ENCODE measurements around the gene PRKCE.
A peak's percentile ranks its signal among the peaks of the same experiment; 100 is the strongest.

The PRKCE gene

DNA sequence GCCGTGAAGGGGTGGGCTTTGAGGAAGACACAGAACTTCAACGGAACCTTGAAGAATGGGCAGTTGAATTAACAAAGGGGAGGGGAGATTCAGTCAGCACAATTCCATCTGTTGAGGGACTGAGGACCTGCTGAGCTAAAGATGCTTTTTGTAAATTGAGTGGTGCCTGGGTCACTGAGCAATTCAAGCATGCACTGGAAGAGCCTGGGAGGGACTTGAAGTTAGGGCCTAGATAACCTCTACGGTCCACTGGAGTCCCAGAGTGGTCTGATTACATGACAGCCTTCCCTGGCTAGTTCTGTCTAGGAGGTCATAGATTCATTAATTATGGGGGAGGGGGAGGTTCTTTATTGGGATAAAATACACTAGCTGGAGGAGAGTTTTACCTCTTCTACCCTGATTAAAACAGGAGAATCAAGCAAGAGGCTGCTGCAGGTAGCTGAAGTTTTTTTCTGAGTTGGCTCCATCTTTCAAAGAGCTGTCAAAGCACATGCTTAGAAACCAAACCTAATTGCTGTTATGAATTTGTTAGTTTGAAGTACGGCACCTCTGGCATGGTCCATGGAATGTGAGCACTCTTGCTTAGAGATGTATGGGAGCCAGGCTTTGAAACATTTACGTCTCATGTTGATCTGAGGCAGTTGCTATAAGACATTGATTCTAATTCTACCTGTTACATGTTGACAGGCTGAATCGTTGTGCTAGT lies 290.2 kb downstream of the PRKCE start:
- H3K27me3 ChIP-seq = no peaks in the 10 kb centered on the region
- TF ChIP-seq, protein P1, sequence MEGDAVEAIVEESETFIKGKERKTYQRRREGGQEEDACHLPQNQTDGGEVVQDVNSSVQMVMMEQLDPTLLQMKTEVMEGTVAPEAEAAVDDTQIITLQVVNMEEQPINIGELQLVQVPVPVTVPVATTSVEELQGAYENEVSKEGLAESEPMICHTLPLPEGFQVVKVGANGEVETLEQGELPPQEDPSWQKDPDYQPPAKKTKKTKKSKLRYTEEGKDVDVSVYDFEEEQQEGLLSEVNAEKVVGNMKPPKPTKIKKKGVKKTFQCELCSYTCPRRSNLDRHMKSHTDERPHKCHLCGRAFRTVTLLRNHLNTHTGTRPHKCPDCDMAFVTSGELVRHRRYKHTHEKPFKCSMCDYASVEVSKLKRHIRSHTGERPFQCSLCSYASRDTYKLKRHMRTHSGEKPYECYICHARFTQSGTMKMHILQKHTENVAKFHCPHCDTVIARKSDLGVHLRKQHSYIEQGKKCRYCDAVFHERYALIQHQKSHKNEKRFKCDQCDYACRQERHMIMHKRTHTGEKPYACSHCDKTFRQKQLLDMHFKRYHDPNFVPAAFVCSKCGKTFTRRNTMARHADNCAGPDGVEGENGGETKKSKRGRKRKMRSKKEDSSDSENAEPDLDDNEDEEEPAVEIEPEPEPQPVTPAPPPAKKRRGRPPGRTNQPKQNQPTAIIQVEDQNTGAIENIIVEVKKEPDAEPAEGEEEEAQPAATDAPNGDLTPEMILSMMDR (IDR thresholded peaks at IDR 0.05; ENCODE audit: low read depth, low read length) = no peak
- no peaks in the 10 kb centered on the region for H3K9me3 ChIP-seq
- no peak overlapping the region for H3K4me3 ChIP-seq (ENCODE audit: low read depth, low read length)
- DNase-seq = no peak
- peaks cover 6% of the 10 kb centered on the region for H3K36me3 ChIP-seq
- peaks cover 13% of the 10 kb centered on the region for H3K4me1 ChIP-seq

- Histone ChIP-seq H3K36me3 (peaks cover 6% of the 10 kb centered on the region), H3K9me3 (no peaks in the 10 kb centered on the region), H3K4me3 (ENCODE audit: low read depth, low read length) (no peak overlapping the region), H3K27me3 (no peaks in the 10 kb centered on the region), H3K4me1 (peaks cover 11% of the 10 kb centered on the region)
- no peak for DNase-seq
- TF ChIP-seq, protein P1 (IDR thresholded peaks at IDR 0.05; ENCODE audit: low read depth, low read length) = no peak
Observed at GRCh38 chr2:45942237-45942738, 290.8 kb downstream of the PRKCE start.

GRCh38 chr2:45943219-45944044 lies 292.0 kb downstream of the PRKCE start:
- no peak for DNase-seq
- Histone ChIP-seq H3K4me3 (ENCODE audit: low read depth, low read length) (no peak overlapping the region), H3K4me1 (peaks cover 11% of the 10 kb centered on the region), H3K36me3 (peaks cover 6% of the 10 kb centered on the region), H3K27me3 (no peaks in the 10 kb centered on the region), H3K9me3 (no peaks in the 10 kb centered on the region)
- TF ChIP-seq, protein P1 (IDR thresholded peaks at IDR 0.05; ENCODE audit: low read depth, low read length) = peak; percentile 4; the same call in 1 of the 2 replicates

DNA sequence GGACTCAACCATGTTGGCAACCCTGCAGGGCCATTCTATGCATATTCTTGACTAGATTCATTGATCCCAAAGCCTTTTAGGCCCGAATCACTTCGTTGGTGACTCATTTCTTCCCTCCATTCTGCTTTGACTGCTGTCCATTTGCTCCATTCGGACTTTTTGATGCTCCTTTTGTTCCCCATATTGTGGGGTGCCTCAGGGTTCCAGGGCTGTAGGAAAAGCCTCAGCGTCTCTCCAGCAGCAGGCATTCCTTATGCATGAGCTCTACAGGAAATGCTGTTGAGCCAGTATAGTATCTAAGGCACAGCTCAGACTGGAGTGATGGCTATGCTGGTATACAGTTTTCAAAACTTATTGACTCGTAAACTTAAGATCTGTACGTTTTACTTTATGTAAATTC lies 292.6 kb downstream of the PRKCE start:
- Histone ChIP-seq H3K27me3 (no peaks in the 10 kb centered on the region), H3K4me3 (ENCODE audit: low read depth, low read length) (no peak overlapping the region), H3K36me3 (peaks cover 6% of the 10 kb centered on the region), H3K9me3 (no peaks in the 10 kb centered on the region), H3K4me1 (peaks cover 16% of the 10 kb centered on the region)
- TF ChIP-seq, protein P1 (IDR thresholded peaks at IDR 0.05; ENCODE audit: low read depth, low read length) = no peak
- no peak for DNase-seq

DNA sequence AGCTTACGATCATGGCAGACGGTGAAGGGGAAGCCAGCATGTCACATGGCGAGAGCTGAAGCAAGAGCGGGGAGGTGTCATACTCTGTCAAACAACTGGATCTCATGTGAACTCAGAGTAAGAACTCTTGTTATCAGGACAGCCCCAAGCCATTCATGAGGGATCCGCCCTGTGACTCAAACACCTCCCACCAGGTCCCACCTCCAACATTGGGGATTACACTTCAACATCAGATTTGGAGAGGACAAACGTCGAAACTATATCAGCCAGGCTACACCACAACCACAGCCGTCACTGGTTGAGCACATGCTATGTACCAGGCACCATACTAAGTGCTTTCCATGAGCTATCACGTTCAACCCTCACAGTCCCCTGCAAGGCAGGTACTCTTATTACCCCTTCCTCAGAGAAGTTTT lies 293.8 kb downstream of the PRKCE start:
- peaks cover 20% of the 10 kb centered on the region for H3K4me1 ChIP-seq
- DNase-seq = no peak
- no peaks in the 10 kb centered on the region for H3K27me3 ChIP-seq
- H3K9me3 ChIP-seq = no peaks in the 10 kb centered on the region
- no peak overlapping the region for H3K4me3 ChIP-seq (ENCODE audit: low read depth, low read length)
- TF ChIP-seq, protein P1 (IDR thresholded peaks at IDR 0.05; ENCODE audit: low read depth, low read length) = no peak
- H3K36me3 ChIP-seq = peaks cover 6% of the 10 kb centered on the region

Measured in BE2C (cell line).